ENCODE results near the gene ATP11B.
"Not testable (repeated sequence)": the region's sequence is repeated elsewhere in the genome, so short reads cannot be mapped to it uniquely, and the experiment has no call there.

The ATP11B gene

DNA sequence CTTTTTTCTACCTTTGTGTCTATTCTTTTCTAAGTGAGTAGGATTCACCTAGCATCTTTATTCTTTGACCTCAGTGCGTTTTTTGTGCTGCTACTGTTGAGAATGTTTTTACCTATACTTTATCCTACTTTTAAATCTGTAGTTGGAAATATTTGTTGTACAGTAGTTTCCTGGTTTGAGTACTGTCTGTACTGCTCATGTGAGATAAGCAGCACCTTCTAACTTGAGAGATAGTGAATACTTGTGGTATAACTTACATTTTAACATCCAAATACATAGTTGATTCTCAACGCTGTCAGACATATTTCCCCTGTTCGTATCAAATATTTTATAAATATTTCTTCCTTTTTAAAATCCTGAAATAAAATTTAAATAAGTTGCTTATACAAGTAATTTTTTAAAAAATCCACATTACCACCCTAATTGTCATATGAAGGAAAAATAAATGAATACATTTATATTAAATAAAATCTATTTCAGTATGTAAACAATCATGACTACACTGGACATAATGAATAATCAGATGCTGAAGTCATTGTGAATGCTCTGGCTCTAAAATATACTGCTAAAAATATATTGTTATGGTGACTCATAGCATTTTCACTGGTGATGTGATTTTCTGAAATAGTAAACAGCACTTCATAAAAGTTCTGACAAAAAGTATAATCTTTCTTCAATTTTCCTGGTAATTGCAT, 17.4 kb downstream of the ATP11B start:
- Histone ChIP-seq H3K27ac (ENCODE audit: low read depth, low read length) (no peak overlapping the region), H3K4me1 (ENCODE audit: control insufficient read depth, insufficient read depth, low read length) (peaks cover 4% of the 10 kb centered on the region), H3K9me3 (ENCODE audit: control insufficient read depth, insufficient read depth, low read depth, low read length) (no peaks in the 10 kb centered on the region), H3K36me3 (ENCODE audit: control insufficient read depth, insufficient read depth, low read length) (no peaks in the 10 kb centered on the region), H3K9ac (ENCODE audit: low read length) (no peak overlapping the region), H3K27me3 (ENCODE audit: control insufficient read depth, insufficient read depth, low read length) (no peaks in the 10 kb centered on the region), H3K4me3 (ENCODE audit: low read depth, low read length) (no peak overlapping the region)

GRCh38 chr3:182811269-182811596, 17.9 kb downstream of the ATP11B start:
- H3K36me3 ChIP-seq (ENCODE audit: control insufficient read depth, insufficient read depth, low read length): no peaks in the 10 kb centered on the region
- no peak overlapping the region for H3K27ac ChIP-seq (ENCODE audit: low read depth, low read length)
- no peaks in the 10 kb centered on the region for H3K27me3 ChIP-seq (ENCODE audit: control insufficient read depth, insufficient read depth, low read length)
- no peaks in the 10 kb centered on the region for H3K9me3 ChIP-seq (ENCODE audit: control insufficient read depth, insufficient read depth, low read depth, low read length)
- no peak overlapping the region for H3K4me3 ChIP-seq (ENCODE audit: low read depth, low read length)
- H3K9ac ChIP-seq (ENCODE audit: low read length): no peak overlapping the region
- peaks cover 6% of the 10 kb centered on the region for H3K4me1 ChIP-seq (ENCODE audit: control insufficient read depth, insufficient read depth, low read length)

DNA sequence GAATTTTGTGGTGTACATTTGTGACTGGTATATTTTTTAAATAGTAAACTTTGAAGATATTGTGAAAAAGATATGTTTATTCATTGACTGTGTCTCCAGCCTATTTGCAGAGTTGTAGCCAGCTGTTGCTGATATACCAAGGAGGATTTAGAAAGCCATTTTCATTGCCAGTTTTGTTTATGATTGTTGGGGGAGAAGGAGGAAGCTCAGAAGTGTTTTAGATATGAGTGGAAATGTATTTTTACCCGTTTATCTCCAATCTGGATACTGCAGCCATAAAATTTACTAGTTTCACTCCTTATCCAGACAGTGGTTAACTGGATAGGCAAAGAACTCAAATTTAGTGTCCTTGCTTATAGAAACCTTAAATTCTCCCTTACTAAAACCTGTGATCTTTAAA, 18.8 kb downstream of the ATP11B start:
- H3K4me3 ChIP-seq (ENCODE audit: low read depth, low read length): no peak overlapping the region
- no peak overlapping the region for H3K27ac ChIP-seq (ENCODE audit: low read depth, low read length)
- H3K4me1 ChIP-seq (ENCODE audit: control insufficient read depth, insufficient read depth, low read length): peaks cover 8% of the 10 kb centered on the region
- H3K36me3 ChIP-seq (ENCODE audit: control insufficient read depth, insufficient read depth, low read length): no peaks in the 10 kb centered on the region
- no peaks in the 10 kb centered on the region for H3K27me3 ChIP-seq (ENCODE audit: control insufficient read depth, insufficient read depth, low read length)
- no peak overlapping the region for H3K9ac ChIP-seq (ENCODE audit: low read length)
- no peaks in the 10 kb centered on the region for H3K9me3 ChIP-seq (ENCODE audit: control insufficient read depth, insufficient read depth, low read depth, low read length)

DNA sequence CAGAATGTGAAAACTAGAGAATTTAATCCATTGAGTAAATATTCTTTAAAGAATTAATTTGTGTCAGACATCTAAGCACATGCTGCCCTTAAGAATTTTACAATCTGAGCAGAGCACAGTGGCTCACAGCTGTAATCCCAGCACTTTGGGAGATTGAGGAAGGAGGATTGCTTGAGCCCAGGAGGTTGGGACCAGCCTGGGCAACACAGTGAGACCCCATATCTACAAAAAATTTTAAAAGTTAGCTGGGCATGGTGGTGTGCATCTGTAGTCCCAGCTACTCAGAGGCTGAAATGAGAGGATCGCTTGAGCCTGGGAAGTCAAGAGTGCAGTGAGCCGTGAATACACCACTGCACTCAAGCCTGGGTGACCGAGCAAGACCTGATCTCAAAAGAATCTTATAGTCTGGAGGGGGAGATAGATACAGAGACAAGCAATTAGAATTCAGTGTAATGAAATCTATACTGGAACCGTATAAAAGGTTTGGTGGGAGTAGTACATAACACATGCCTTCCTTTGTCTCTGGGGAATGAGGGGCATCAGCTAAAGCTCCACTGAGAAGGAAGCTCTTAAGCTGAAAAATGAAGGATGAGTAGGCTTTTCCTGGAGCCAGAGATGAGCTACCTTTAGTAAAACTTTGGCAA, 21.2 kb downstream of the ATP11B start:
- H3K27me3 ChIP-seq (ENCODE audit: control insufficient read depth, insufficient read depth, low read length): no peaks in the 10 kb centered on the region
- H3K27ac ChIP-seq (ENCODE audit: low read depth, low read length): no peak overlapping the region
- peaks cover 4% of the 10 kb centered on the region; the same call in 1 of the 2 replicates for H3K4me1 ChIP-seq (ENCODE audit: control insufficient read depth, insufficient read depth, low read length)
- H3K9me3 ChIP-seq (ENCODE audit: control insufficient read depth, insufficient read depth, low read depth, low read length): no peaks in the 10 kb centered on the region
- H3K4me3 ChIP-seq (ENCODE audit: low read depth, low read length): no peak overlapping the region
- H3K36me3 ChIP-seq (ENCODE audit: control insufficient read depth, insufficient read depth, low read length): no peaks in the 10 kb centered on the region
- H3K9ac ChIP-seq (ENCODE audit: low read length): no peak overlapping the region

DNA sequence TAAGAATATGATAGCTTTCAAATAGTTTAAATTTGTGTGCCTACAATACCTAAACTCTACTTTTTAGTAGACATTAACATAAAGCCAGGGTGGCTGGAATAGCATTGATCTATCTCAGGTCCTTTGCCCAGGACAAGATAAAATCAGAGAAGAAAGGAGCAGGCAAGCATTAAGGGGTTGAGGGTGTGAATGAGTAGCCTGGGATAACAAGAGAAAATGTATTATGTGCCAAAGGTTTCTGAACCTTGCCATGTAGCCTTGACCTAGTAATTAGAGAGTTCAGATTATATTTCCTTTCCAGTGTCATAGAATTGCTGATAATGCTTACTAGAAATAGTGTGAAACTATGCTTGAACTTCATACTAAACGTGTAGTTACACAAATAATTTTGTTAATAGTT, 22.9 kb downstream of the ATP11B start:
- Histone ChIP-seq H3K4me3 (ENCODE audit: low read depth, low read length) (no peak overlapping the region), H3K27me3 (ENCODE audit: control insufficient read depth, insufficient read depth, low read length) (no peaks in the 10 kb centered on the region), H3K4me1 (ENCODE audit: control insufficient read depth, insufficient read depth, low read length) (peaks cover 4% of the 10 kb centered on the region; the same call in 1 of the 2 replicates), H3K36me3 (ENCODE audit: control insufficient read depth, insufficient read depth, low read length) (no peaks in the 10 kb centered on the region), H3K9ac (ENCODE audit: low read length) (no peak overlapping the region), H3K27ac (ENCODE audit: low read depth, low read length) (no peak overlapping the region; the same call in 1 of the 2 replicates), H3K9me3 (ENCODE audit: control insufficient read depth, insufficient read depth, low read depth, low read length) (no peaks in the 10 kb centered on the region)

GRCh38 chr3:182818296-182818978, 25.1 kb downstream of the ATP11B start:
- no peaks in the 10 kb centered on the region for H3K27me3 ChIP-seq (ENCODE audit: control insufficient read depth, insufficient read depth, low read length)
- no peak overlapping the region for H3K27ac ChIP-seq (ENCODE audit: low read depth, low read length)
- peak overlapping the region; percentile 42; the same call in 1 of the 2 replicates for H3K4me3 ChIP-seq (ENCODE audit: low read depth, low read length)
- no peaks in the 10 kb centered on the region for H3K9me3 ChIP-seq (ENCODE audit: control insufficient read depth, insufficient read depth, low read depth, low read length)
- no peaks in the 10 kb centered on the region for H3K36me3 ChIP-seq (ENCODE audit: control insufficient read depth, insufficient read depth, low read length)
- no peak overlapping the region for H3K9ac ChIP-seq (ENCODE audit: low read length)
- peaks cover 4% of the 10 kb centered on the region; the same call in 1 of the 2 replicates for H3K4me1 ChIP-seq (ENCODE audit: control insufficient read depth, insufficient read depth, low read length)

DNA sequence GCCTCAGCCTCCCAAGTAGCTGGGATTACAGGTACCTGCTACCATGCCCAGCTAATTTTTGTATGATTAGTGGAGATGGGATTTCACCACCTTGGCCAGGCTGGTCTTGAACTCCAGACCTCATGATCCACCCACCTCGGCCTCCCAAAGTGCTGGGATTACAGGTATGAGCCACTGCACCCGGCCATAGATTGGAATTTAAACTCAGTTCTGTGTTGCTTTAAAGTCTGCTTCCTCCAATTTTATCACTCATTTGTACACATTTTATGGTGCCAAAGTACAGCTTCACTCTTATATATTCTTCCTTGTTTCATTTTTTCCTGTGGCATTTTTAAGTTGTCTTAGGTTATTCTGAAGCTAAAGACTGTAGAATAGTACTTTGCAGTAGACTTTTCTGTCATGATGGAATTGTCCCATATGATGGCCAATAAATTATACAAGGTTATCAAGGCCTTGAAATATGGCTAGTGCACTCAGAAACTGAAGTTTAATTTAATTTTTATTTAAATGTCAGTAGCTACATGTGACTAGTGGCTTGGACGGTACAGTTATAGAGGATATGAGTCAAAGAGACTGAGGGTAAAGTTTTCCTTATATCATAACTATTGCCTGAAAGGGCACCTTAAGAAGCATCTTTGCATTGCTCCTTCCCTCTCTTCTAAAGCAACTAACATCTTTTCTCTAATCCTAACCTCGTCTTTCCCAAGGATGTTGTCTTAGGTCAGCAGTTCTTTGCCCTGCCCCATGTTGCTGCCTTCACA, 28.1 kb downstream of the ATP11B start:
- Histone ChIP-seq H3K9ac (ENCODE audit: low read length) (no peak overlapping the region), H3K27ac (ENCODE audit: low read depth, low read length) (no peak overlapping the region), H3K27me3 (ENCODE audit: control insufficient read depth, insufficient read depth, low read length) (no peaks in the 10 kb centered on the region), H3K4me1 (ENCODE audit: control insufficient read depth, insufficient read depth, low read length) (no peaks in the 10 kb centered on the region; the same call in 1 of the 2 replicates), H3K9me3 (ENCODE audit: control insufficient read depth, insufficient read depth, low read depth, low read length) (no peaks in the 10 kb centered on the region), H3K4me3 (ENCODE audit: low read depth, low read length) (no peak overlapping the region), H3K36me3 (ENCODE audit: control insufficient read depth, insufficient read depth, low read length) (no peaks in the 10 kb centered on the region)

- H3K36me3 ChIP-seq (ENCODE audit: control insufficient read depth, insufficient read depth, low read length); H3K4me3 ChIP-seq (ENCODE audit: low read depth, low read length); H3K27ac ChIP-seq (ENCODE audit: low read depth, low read length); H3K4me1 ChIP-seq (ENCODE audit: control insufficient read depth, insufficient read depth, low read length); H3K27me3 ChIP-seq (ENCODE audit: control insufficient read depth, insufficient read depth, low read length); H3K9me3 ChIP-seq (ENCODE audit: control insufficient read depth, insufficient read depth, low read depth, low read length); H3K9ac ChIP-seq (ENCODE audit: low read length): not testable (repeated sequence)
Observed at GRCh38 chr3:182822260-182822659, 29.0 kb downstream of the ATP11B start.

- Histone ChIP-seq H3K9ac (ENCODE audit: low read length) (no peak overlapping the region), H3K27me3 (ENCODE audit: control insufficient read depth, insufficient read depth, low read length) (no peaks in the 10 kb centered on the region), H3K27ac (ENCODE audit: low read depth, low read length) (no peak overlapping the region), H3K9me3 (ENCODE audit: control insufficient read depth, insufficient read depth, low read depth, low read length) (no peaks in the 10 kb centered on the region), H3K4me3 (ENCODE audit: low read depth, low read length) (no peak overlapping the region), H3K36me3 (ENCODE audit: control insufficient read depth, insufficient read depth, low read length) (no peaks in the 10 kb centered on the region), H3K4me1 (ENCODE audit: control insufficient read depth, insufficient read depth, low read length) (no peaks in the 10 kb centered on the region)
Observed at GRCh38 chr3:182824957-182825356, 31.7 kb downstream of the ATP11B start.

DNA sequence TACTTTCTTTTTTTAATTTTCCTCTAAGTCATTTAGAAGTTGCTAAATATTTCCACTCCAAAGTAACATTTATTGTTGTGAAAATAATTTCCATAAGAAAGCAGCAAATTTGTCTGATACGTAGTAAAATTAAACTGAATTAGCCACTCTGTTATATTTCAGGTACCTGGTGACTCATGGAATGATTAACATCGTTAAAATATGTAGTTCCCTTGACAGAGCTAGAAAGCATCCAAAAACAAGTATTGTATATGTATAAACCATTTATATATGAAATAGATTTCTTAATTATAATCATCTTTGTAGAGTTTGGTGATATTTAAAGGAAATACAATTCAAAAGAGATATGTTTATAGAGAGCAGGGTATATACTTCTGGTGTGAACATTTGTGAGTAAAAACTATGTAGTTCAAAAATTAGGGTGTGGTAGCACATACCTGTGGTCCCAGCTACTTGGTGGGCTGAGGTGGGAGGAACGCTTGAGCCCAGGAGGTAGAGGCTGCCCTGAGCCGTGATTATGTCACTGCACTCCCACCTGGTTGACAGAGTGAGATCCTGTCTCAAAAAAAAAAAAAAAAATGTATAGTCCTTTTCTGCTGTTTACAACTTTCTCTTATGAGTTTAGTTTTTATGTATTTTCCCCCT, 36.6 kb downstream of the ATP11B start:
- Histone ChIP-seq H3K4me3 (ENCODE audit: low read depth, low read length) (no peak overlapping the region), H3K27ac (ENCODE audit: low read depth, low read length) (no peak overlapping the region), H3K36me3 (ENCODE audit: control insufficient read depth, insufficient read depth, low read length) (no peaks in the 10 kb centered on the region), H3K9ac (ENCODE audit: low read length) (no peak overlapping the region), H3K9me3 (ENCODE audit: control insufficient read depth, insufficient read depth, low read depth, low read length) (no peaks in the 10 kb centered on the region), H3K27me3 (ENCODE audit: control insufficient read depth, insufficient read depth, low read length) (no peaks in the 10 kb centered on the region), H3K4me1 (ENCODE audit: control insufficient read depth, insufficient read depth, low read length) (no peaks in the 10 kb centered on the region)

All from HUES6 (cell line).